GM12891 (cell line): Measurements from ENCODE around the gene SND1.

Experiments
- POLR2AphosphoS5 ChIP-seq: IDR thresholded peaks from 2 replicates; pipeline ENCODE4 v1.6.1; 2011; ENCODE audit warnings: low read depth, low read length, control low read depth
- SPI1 ChIP-seq: IDR thresholded peaks from 2 replicates; pipeline ENCODE4 v1.6.1; 2011; ENCODE audit warnings: low read depth, low read length, control low read depth

DNA sequence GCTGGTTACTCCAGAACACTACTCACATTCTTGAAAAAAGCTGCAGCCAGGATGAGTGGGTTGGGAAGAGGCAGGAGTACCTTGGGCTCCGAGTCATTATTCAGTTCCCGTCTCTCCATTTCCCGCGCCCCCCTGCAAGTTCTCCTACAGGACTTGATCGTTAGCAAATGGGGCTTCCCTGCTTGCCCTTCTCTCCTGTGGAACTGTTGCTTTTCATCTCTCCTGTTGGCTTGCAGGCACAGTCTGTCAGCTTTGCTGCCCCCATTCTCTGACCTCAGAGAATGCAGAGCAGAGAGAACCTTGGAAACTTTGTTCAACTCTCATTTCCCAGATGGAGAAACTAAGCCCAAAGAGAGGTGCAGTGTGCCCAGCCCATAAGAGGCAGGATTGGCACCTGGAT is 414.9 kb downstream of the SND1 start:
- TF ChIP-seq POLR2AphosphoS5 (no peak), SPI1 (no peak)
